Mononuclear cell (primary cell): ENCODE data around the gene PCNT. TPM values are rescaled to one million over a fixed set of nuclear protein-coding genes. Genes with fewer than 3 reads are reported as not detected.
"Not testable (repeated sequence)": the region's sequence is repeated elsewhere in the genome, so short reads cannot be mapped to it uniquely, and the experiment has no call there.

Experiments
- H3K27me3 ChIP-seq: 2 replicates; pipeline ENCODE4 v1.6.0; 2011; ENCODE audit warnings: low read length, control low read depth; ENCODE audit not compliant: insufficient read depth
- H3K4me1 ChIP-seq: 2 replicates; pipeline ENCODE4 v1.5.1; 2011; ENCODE audit warnings: mild to moderate bottlenecking, low read length, control low read depth; ENCODE audit not compliant: insufficient read depth
- H3K4me3 ChIP-seq: 2 replicates; pipeline ENCODE4 v1.5.1; 2011; ENCODE audit warnings: mild to moderate bottlenecking, low read length, moderate library complexity
- H3K9me3 ChIP-seq: 2 replicates; pipeline ENCODE4 v1.5.1; 2011; ENCODE audit warnings: low read depth, mild to moderate bottlenecking, control low read depth, low read length
- total RNA-seq: library from RNA; depleted of rRNA; stranded (reverse); fragments of >200 nt; gene quantifications from one replicate; pipeline ENCODE4 v1.2.3, GENCODE V29; 2012

PCNT gene
- total RNA-seq, 1 donor, result 27.9 TPM

- Histone ChIP-seq H3K27me3 (no peaks in the 10 kb centered on the region), H3K9me3 (no peaks in the 10 kb centered on the region), H3K4me1 (peaks cover 35% of the 10 kb centered on the region), H3K4me3 (no peak overlapping the region)
Observed at GRCh38 chr21:46454634-46455390, 130.9 kb downstream of the PCNT start.

DNA sequence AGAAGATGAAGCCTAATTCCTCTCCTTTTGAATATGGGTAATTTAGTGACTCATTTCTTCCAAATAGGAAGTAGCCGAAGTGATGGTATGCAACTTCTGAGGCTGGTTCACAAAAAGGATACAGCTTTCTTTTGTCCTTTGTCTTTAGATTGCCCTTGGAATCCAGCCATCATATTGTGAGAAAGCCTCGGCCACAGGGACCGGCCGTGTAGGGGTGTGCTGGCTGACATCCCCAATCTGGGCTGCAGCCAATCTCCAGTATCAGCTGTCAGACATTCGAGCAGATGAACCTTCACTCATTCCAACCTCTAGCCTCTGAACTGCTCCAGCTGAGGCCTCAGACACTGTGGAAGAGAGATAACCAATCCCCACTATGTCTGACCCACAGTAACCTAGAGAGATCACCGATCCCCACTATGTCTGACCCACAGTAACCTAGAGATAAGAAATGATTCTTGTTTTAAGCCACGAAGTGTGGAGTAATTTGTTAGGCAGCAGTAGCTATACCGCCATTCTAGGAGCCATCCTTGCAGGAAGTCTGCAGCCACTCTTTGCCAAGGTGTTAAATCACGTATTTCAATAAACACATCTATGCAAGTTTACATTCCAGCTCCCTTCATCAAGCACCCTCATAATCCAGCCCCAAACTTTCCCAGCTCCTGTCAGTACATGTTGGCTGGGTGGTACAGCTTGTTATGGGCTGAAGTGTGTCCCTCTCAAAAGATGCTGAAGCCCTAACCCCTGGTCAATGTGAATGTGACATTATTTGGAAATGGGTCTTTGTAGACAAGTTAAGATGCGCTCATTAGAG is 131.8 kb downstream of the PCNT start:
- Histone ChIP-seq H3K9me3 (no peaks in the 10 kb centered on the region), H3K4me3 (no peak overlapping the region), H3K27me3 (no peaks in the 10 kb centered on the region), H3K4me1 (peaks cover 44% of the 10 kb centered on the region)

DNA sequence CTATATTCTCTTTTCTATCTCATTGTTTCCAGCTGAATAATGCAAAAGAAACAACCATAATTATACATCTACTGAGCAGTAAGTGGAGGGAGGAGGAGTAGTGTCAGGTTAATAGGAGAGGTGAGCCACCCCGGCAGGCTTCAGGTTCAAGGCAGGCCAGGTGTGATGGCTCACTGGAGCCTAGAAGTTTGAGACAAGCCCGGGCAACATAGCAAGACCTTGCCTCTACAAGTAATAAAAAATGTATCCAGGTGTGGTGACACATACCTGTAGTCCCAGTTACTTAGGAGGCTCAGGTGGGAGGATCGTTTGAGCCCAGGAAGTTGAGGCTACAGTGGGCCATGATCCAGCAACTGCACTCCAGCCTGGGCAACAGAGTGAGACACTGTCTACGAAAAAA is 132.8 kb downstream of the PCNT start:
- Histone ChIP-seq H3K4me3 (no peak overlapping the region), H3K27me3 (no peaks in the 10 kb centered on the region), H3K9me3 (no peaks in the 10 kb centered on the region), H3K4me1 (peaks cover 49% of the 10 kb centered on the region)

DNA sequence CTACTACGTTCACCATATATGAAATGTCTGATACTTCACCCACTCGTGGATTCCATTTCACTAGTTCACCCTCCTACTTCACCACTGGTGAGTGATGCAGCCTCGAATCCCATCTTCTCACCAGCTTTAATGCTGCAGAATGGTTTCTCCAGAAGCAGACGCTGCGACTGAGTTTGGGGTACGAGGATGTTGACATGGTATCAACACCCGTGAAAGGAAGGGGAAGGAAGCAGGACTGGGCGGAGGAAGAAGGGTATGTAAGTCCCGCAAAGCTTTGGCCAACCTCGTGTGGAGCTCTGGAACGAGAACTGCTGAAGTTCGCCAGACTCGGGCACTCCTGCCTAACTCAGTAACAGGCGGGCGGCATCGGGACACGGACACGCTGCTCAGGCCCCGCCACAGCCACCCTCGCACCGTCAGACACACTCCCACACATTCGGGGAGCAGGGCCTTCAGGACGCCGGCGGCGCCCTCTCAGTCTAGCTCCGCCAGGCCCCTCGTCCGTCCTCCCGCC is 133.9 kb downstream of the PCNT start:
- Histone ChIP-seq H3K4me1 (peaks cover 53% of the 10 kb centered on the region), H3K4me3 (peak overlapping the region; percentile 93), H3K9me3 (no peaks in the 10 kb centered on the region), H3K27me3 (no peaks in the 10 kb centered on the region)

GRCh38 chr21:46458315-46459023 is 134.5 kb downstream of the PCNT start, which contains the start of gene DIP2A:
DIP2A (plus strand) TSS chr21:46458891; CDS start chr21:46459132, 241 bp downstream.
- Histone ChIP-seq H3K4me3 (peak within 1 kb of the TSS; percentile 93), H3K4me1 (peaks cover 53% of the 10 kb centered on the region), H3K9me3 (no peaks in the 10 kb centered on the region), H3K27me3 (no peaks in the 10 kb centered on the region)

DNA sequence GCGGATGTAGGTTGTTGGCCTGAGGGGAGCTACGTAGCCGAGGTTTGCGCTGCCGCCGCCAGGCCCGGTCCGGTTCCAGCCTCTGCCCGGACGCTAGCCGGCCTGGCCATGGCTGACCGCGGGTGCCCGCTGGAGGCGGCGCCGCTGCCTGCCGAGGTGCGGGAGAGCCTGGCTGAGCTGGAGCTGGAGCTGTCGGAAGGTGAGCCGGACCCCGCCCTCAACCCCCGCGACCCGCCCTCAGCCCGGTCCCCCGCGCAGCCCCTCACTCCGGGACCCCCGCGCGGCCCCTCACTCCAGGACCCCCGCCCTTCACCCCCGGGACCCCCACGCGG is 135.0 kb downstream of the PCNT start:
- H3K27me3 ChIP-seq, result no peaks in the 10 kb centered on the region
- peak overlapping the region; percentile 93 for H3K4me3 ChIP-seq
- H3K9me3 ChIP-seq, result no peaks in the 10 kb centered on the region
- H3K4me1 ChIP-seq, result peaks cover 53% of the 10 kb centered on the region

DNA sequence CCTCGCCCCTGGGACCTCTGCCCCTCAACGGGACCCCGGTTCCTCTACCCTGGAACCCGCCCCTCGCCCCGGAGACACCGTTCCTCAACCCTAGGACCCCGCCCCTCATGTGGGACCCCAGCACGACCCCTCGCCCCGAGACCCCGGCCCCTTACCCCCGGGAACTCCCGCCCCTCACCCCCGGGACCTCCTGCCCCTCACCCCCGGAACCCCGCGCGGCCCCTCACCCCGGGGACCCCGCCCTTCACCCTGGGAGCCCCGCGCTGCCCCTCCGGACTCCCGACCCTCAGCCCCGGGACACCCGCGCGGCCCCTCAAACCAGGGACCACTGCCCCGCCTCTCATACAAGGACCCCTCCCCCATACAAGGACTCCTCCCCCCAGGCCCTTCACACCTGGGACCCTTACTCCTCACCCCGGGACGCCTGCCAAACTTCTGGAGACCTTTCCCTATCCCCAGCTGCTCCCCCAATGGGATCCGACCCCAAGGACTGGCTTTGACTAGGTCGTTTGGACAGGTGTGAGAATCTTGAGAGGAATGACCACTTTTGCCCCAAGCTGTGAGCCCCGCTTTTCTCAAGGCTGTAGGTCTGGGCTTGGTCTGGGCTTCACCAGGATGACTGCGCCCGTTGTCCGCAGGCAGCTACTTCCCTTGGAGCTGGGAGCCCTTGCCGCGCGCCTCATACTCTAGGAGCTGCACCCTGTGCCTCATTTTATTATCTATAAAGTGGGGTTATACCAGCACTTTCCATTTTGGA is 135.6 kb downstream of the PCNT start:
- Histone ChIP-seq H3K9me3 (no peaks in the 10 kb centered on the region), H3K4me1 (peaks cover 53% of the 10 kb centered on the region), H3K4me3 (peak overlapping the region; percentile 93), H3K27me3 (no peaks in the 10 kb centered on the region)

GRCh38 chr21:46461909-46462308 is 138.0 kb downstream of the PCNT start:
- no peaks in the 10 kb centered on the region for H3K9me3 ChIP-seq
- no peak overlapping the region for H3K4me3 ChIP-seq
- peaks cover 40% of the 10 kb centered on the region for H3K4me1 ChIP-seq
- H3K27me3 ChIP-seq, result no peaks in the 10 kb centered on the region

GRCh38 chr21:46465153-46465552 is 141.2 kb downstream of the PCNT start:
- H3K27me3 ChIP-seq, H3K4me3 ChIP-seq, H3K9me3 ChIP-seq: not testable (repeated sequence)
- peaks cover 21% of the 10 kb centered on the region for H3K4me1 ChIP-seq

- H3K4me1 ChIP-seq, result peaks cover 17% of the 10 kb centered on the region
- no peak overlapping the region for H3K4me3 ChIP-seq
- H3K9me3 ChIP-seq, result no peaks in the 10 kb centered on the region
- no peaks in the 10 kb centered on the region for H3K27me3 ChIP-seq
Observed at GRCh38 chr21:46465651-46466050, 141.7 kb downstream of the PCNT start.

DNA sequence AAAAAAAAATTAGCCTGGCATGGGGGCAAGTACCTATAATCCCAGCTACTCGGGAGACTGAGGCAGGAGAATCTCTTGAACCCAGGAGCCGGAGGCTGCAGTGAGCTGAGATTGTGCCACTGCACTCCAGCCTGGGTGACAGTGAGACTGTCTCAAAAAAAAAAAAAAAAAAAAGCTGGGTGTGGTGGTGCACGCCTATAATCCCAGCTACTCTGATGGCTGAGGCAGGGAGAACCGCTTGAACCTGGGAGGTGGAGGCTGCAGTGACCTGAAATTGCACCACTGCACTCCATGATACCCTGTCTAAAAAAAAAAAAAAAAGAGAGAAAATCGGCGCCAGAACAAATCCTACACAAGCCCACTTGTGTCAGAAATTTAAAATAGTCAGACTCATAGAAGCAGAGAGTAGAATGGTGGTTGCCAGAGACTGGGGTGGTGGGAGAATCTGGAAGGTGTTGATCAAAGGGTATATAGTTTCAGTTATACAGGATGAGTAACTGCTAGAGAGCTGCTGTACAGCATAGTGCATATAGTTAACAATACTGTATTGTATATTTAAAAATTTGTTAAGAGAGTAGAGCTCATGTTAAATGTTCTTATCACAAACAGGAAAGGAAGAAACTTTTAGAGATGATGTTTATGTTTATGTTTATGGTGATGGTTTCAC is 144.3 kb downstream of the PCNT start:
- Histone ChIP-seq H3K9me3 (no peaks in the 10 kb centered on the region), H3K4me3 (no peak overlapping the region), H3K27me3 (no peaks in the 10 kb centered on the region), H3K4me1 (peaks cover 29% of the 10 kb centered on the region)

DNA sequence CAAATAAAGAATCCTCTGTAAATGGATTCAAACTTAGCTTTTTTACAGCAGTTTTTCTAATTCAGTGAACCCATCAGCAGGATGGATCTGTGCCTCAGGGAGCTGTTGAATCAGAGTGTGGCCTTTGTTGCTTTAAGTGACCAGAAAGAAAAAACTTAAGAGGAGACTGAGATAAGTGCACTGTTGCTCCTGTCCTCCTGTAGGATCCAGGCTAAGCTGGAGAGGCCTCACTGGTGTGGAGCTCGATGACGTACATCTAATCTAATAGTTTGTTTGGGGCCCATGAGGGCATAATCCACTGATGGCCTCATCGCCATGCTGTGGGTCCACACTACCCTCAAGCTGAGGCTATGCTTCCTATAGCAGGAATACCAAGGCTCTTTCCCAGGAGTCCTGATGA is 145.3 kb downstream of the PCNT start:
- Histone ChIP-seq H3K4me3 (no peak overlapping the region), H3K27me3 (no peaks in the 10 kb centered on the region), H3K9me3 (no peaks in the 10 kb centered on the region), H3K4me1 (peaks cover 36% of the 10 kb centered on the region)

GRCh38 chr21:46471514-46471913 is 147.6 kb downstream of the PCNT start:
- Histone ChIP-seq H3K4me3 (no peak overlapping the region), H3K4me1 (peaks cover 36% of the 10 kb centered on the region), H3K9me3 (no peaks in the 10 kb centered on the region), H3K27me3 (no peaks in the 10 kb centered on the region)

DNA sequence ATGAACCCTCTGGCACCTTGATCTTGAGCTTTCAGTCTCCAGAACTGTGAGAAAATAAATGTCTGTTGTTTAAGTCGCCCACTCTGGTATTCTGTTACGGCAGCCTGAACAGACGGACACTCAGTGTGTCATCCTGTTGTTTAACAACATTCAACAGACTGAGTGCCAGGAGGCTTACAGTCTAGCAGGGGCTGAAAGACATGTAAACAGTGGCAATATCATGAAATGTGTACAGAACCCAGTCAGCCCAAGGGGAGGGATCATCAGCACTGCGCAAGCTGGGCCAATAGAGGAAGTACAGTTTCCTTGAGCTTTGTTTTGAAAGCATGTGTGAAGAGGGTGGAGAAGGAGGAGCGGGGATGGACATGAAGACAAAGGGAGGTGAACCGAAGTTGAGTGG is 148.3 kb downstream of the PCNT start:
- H3K4me3 ChIP-seq, result no peak overlapping the region
- H3K9me3 ChIP-seq, result no peaks in the 10 kb centered on the region
- no peaks in the 10 kb centered on the region for H3K27me3 ChIP-seq
- peaks cover 36% of the 10 kb centered on the region for H3K4me1 ChIP-seq
